ENCODE results near the gene RUNDC3A.
A peak's percentile ranks its signal among the peaks of the same experiment; 100 is the strongest.

Gene RUNDC3A

DNA sequence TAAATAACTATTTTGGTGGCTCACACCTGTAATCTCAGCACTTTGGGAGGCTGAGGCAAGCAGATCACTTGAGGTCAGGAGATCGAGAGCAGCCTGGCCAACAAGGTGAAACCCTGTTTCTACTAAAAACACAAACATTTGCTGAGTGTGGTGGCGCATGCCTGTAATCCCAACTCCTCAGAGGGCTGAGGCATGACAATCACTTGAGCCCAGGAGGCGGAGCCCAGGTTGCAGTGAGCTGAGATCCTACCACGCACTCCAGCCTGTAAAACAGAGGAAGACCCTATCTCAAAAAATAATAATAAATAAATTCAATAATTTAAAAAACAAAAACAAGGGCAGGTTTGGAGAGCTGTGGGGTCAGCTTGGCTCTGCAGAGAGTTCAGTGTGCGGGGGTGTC is 34.8 kb upstream of the RUNDC3A start:
- TF ChIP-seq, protein P1, sequence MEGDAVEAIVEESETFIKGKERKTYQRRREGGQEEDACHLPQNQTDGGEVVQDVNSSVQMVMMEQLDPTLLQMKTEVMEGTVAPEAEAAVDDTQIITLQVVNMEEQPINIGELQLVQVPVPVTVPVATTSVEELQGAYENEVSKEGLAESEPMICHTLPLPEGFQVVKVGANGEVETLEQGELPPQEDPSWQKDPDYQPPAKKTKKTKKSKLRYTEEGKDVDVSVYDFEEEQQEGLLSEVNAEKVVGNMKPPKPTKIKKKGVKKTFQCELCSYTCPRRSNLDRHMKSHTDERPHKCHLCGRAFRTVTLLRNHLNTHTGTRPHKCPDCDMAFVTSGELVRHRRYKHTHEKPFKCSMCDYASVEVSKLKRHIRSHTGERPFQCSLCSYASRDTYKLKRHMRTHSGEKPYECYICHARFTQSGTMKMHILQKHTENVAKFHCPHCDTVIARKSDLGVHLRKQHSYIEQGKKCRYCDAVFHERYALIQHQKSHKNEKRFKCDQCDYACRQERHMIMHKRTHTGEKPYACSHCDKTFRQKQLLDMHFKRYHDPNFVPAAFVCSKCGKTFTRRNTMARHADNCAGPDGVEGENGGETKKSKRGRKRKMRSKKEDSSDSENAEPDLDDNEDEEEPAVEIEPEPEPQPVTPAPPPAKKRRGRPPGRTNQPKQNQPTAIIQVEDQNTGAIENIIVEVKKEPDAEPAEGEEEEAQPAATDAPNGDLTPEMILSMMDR (IDR thresholded peaks at IDR 0.05; ENCODE audit: control extremely low read depth, extremely low read depth, low read depth, missing control alignments) = no peak
- ChIA-PET POLR2A (no interaction called here), CTCF (interaction anchor here (1.4 kb wide), 1 partner anchor 15 kb away, joined by 4 read pairs; no protein-coding TSS in a partner anchor)
- no peak for DNase-seq (ENCODE audit: extremely low spot score)

DNA sequence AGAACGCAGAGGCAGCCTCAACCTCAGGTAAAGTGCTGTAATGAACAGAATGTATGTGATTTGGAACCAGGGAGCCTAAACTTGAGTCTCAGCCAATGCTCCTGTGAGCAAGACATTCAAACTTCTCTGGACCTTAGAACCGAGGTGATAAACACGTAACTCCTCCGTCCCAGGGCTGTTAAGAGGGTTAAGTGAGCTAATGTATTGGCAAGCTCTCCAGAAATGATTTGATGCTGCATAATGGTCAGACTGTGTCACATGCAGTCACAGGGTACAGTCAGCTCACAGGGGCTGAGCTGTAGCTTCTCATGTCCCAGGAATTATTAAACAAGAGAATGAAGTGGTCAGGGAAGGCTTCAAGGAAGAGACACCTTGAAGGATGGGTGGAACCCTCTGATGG is 30.4 kb upstream of the RUNDC3A start:
- CTCF ChIA-PET = interaction anchor here (1.4 to 5.8 kb wide), 3 partner anchors 8 to 68 kb away, joined by 3 to 27 read pairs (median 4); no protein-coding TSS in a partner anchor
- TF ChIP-seq, protein P1 (IDR thresholded peaks at IDR 0.05; ENCODE audit: control extremely low read depth, extremely low read depth, low read depth, missing control alignments) = no peak
- POLR2A ChIA-PET = no interaction called here
- DNase-seq (ENCODE audit: extremely low spot score) = no peak

DNA sequence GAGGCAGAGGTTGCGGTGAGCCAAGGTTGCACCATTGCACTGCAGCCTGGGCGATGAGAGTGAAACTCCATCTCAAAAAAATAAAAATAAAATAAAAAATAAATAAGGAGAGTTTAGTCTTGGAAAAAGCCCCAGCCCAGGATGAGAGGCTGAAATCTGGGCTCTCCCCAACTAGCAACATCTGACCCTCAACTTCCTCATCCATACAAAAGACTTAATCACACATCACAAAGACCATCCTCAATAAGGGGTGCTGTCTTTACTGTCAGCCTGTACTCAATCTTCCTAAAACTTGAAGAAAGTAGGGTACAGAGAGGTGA is 29.1 kb upstream of the RUNDC3A start:
- TF ChIP-seq, protein P1 (IDR thresholded peaks at IDR 0.05; ENCODE audit: control extremely low read depth, extremely low read depth, low read depth, missing control alignments) = no peak
- ChIA-PET POLR2A (interaction anchor here (0.6 to 1.0 kb wide), 2 partner anchors 50 to 67 kb away, joined by 3 to 4 read pairs; no protein-coding TSS in a partner anchor), CTCF (interaction anchor here (0.8 to 5.8 kb wide), 11 partner anchors 8 to 75 kb away, joined by 3 to 27 read pairs (median 4); no protein-coding TSS in a partner anchor)
- no peak for DNase-seq (ENCODE audit: extremely low spot score)

DNA sequence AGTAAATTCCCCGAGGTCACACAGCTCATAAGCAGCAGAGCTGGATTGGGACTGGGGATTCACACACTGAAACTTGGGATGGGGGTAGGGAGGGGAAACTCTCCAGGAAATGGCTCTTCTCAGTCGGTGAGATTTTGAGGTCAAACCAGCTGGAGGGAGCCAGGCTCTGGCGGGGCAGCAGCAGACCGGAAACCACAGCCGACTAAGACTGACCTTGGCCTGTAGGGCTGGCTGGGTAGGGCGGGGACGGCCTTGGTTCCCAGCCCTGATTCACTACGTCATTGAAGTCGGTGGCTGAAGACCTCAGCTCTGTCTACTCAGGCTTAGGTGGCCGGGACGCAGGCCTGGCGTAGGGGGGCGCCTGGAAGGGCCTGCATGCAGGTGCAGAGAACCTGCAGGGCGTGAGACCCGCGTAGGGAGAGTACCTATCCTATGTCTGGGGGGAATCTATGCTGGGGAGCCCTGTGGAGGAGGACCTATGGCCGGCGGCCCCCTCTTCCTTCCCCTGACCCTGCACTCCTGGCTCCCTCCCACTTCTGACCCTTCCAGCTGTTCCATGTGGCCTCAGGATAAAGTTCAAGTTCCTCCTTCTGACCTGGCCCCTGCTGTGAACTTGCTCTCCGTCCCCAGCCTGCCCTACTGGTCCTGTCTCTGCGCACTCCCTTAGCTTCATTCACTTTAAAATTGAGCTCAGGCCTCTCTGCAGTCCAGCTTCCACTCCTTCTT is 28.6 kb upstream of the RUNDC3A start:
- TF ChIP-seq, protein P1 (IDR thresholded peaks at IDR 0.05; ENCODE audit: control extremely low read depth, extremely low read depth, low read depth, missing control alignments) = no peak
- DNase-seq (ENCODE audit: extremely low spot score) = peak; percentile 86
- CTCF ChIA-PET = interaction anchor here (0.8 to 5.8 kb wide), 10 partner anchors 8 to 76 kb away, joined by 3 to 27 read pairs (median 4); no protein-coding TSS in a partner anchor
- POLR2A ChIA-PET = interaction anchor here (0.6 to 1.0 kb wide), 2 partner anchors 50 to 66 kb away, joined by 3 to 4 read pairs; no protein-coding TSS in a partner anchor

DNA sequence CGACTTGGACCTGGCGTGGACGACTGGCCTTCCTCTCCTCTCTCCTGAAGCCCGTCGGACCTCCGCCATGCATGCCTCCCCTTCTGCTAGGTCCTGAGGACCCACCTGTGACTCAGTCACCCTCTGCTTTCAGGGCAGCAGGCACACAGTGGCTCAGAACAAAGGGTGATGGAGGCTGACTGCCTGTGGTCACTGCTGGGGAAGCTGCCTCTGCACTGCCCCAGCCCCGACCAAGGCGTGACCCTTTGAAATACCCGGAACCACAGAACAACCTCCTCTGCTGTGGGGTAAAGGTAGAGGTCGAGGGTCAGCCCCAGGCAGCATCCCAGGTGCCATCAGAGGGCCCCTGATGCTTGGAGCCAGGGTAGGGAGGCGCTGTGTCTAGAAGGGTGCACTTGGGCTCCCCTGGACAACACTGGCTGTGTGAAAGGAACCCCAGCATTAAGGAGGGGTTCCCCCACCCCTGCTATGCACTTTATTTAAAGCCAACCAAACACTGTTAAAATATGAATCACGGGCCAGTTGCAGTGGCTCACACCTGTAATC is 27.9 kb upstream of the RUNDC3A start:
- TF ChIP-seq, protein P1 (IDR thresholded peaks at IDR 0.05; ENCODE audit: control extremely low read depth, extremely low read depth, low read depth, missing control alignments) = no peak
- ChIA-PET POLR2A (interaction anchor here (1.0 kb wide), 1 partner anchor 66 kb away, joined by 3 read pairs; no protein-coding TSS in a partner anchor), CTCF (interaction anchor here (1.1 to 5.8 kb wide), 6 partner anchors 8 to 77 kb away, joined by 3 to 27 read pairs (median 4); no protein-coding TSS in a partner anchor)
- DNase-seq (ENCODE audit: extremely low spot score) = no peak

DNA sequence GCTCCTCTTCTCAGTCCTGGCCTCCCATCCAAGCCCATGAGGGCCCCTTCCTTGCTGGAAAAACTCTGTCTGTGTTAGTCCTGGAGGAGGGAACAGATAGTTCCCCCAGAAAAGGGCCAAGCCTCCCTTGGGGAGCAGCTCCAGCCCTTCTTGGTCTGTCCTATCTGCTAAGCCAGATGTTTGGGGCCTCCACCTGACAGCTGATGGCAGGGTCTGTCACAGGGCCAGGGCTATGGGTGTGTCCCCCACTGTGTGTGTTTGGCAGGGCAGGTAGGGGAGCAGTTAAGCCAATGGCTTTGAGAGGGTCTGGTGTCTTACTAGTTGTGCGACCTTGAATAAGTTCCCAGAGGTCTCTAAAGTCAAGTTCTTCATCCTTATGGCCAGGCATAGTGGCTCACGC is 26.8 kb upstream of the RUNDC3A start:
- ChIA-PET CTCF (interaction anchor here (1.3 to 5.8 kb wide), 2 partner anchors 34 to 71 kb away, joined by 3 to 27 read pairs; no protein-coding TSS in a partner anchor), POLR2A (no interaction called here)
- DNase-seq (ENCODE audit: extremely low spot score) = no peak

More for the DNA sequence above, 26.8 kb upstream of the RUNDC3A start:
- TF ChIP-seq, protein P1 (IDR thresholded peaks at IDR 0.05; ENCODE audit: control extremely low read depth, extremely low read depth, low read depth, missing control alignments) = no peak

Measured in GM10248 (cell line).